ENCODE data around the gene DND1.
"Not testable (repeated sequence)": the region's sequence is repeated elsewhere in the genome, so short reads cannot be mapped to it uniquely, and the experiment has no call there.

Gene DND1

GRCh38 chr5:140642718-140643117 lies 30.7 kb downstream of the DND1 start:
- TF ChIP-seq CTCF (IDR thresholded peaks at IDR 0.05; ENCODE audit: control insufficient read depth, insufficient read depth, low read depth, low read length, missing control alignments): no peak
- peak; percentile 83 for DNase-seq (ENCODE audit: low read depth)
- no peak overlapping the region for H3K4me3 ChIP-seq (ENCODE audit: control insufficient read depth, low read depth, low read length)

GRCh38 chr5:140641716-140642115 lies 31.7 kb downstream of the DND1 start:
- no peak for TF ChIP-seq CTCF (IDR thresholded peaks at IDR 0.05; ENCODE audit: control insufficient read depth, insufficient read depth, low read depth, low read length, missing control alignments)
- H3K4me3 ChIP-seq (ENCODE audit: control insufficient read depth, low read depth, low read length): no peak overlapping the region
- no peak for DNase-seq (ENCODE audit: low read depth)

- peak; percentile 63 for DNase-seq (ENCODE audit: low read depth)
- TF ChIP-seq CTCF (IDR thresholded peaks at IDR 0.05; ENCODE audit: control insufficient read depth, insufficient read depth, low read depth, low read length, missing control alignments): peak; percentile 53
- H3K4me3 ChIP-seq (ENCODE audit: control insufficient read depth, low read depth, low read length): peak within 1 kb of the TSS; percentile 77
Observed at GRCh38 chr5:140639148-140639981, 34.0 kb downstream of the DND1 start, which contains the start of gene TMCO6. TSS of gene TMCO6 (plus strand) at chr5:140639451. CDS start at chr5:140639528, 77 bp downstream.

GRCh38 chr5:140638898-140639147 lies 34.6 kb downstream of the DND1 start:
- not testable (repeated sequence) for DNase-seq (ENCODE audit: low read depth)
- H3K4me3 ChIP-seq (ENCODE audit: control insufficient read depth, low read depth, low read length): peak overlapping the region; percentile 23

- no peak for DNase-seq (ENCODE audit: low read depth)
- TF ChIP-seq CTCF (IDR thresholded peaks at IDR 0.05; ENCODE audit: control insufficient read depth, insufficient read depth, low read depth, low read length, missing control alignments): no peak
Observed at GRCh38 chr5:140637371-140638100, 35.8 kb downstream of the DND1 start.

GRCh38 chr5:140635291-140636257 lies 37.8 kb downstream of the DND1 start:
- no peak for DNase-seq (ENCODE audit: low read depth)
- TF ChIP-seq CTCF (IDR thresholded peaks at IDR 0.05; ENCODE audit: control insufficient read depth, insufficient read depth, low read depth, low read length, missing control alignments): no peak
- H3K4me3 ChIP-seq (ENCODE audit: control insufficient read depth, low read depth, low read length): no peak overlapping the region

More at GRCh38 chr5:140637371-140638100, 35.8 kb downstream of the DND1 start:
- no peak overlapping the region for H3K4me3 ChIP-seq (ENCODE audit: control insufficient read depth, low read depth, low read length)

Measured in AG09309 (cell line).